SK-N-SH (cell line): ENCODE results near the gene GPAT3. TPM values are rescaled to one million over a fixed set of nuclear protein-coding genes. Genes with fewer than 3 reads are reported as not detected.

Experiments used
- CTCF ChIA-PET: fragments of 300-600, 350-600 bp; formaldehyde crosslinking; extraction: SDS; loops from one replicate; lab custom pipeline; 2021; lab: Yijun Ruan, JAX
- POLR2A ChIA-PET: fragments of 350-600 bp; sonication (Branson Sonifier 250); formaldehyde crosslinking; extraction: SDS; loops from one replicate; lab custom pipeline; 2020; ENCODE audit warnings: antibody characterized with exemption, inconsistent platforms; lab: Yijun Ruan, JAX
- DNase-seq: peaks from one replicate; pipeline ENCODE4 v3.0.0; 2012
- H2AFZ ChIP-seq: fragments of 200-600 bp; sonication (generic); 2 replicates; pipeline ENCODE4 v1.8.1; 2016; ENCODE audit warnings: antibody characterized with exemption, mild to moderate bottlenecking, low read depth
- H3F3A ChIP-seq: fragments of 200-600 bp; sonication (generic); replicated peaks from 2 replicates; pipeline ENCODE3; 2016; ENCODE audit warnings: antibody characterized with exemption, mild to moderate bottlenecking; ENCODE audit not compliant: insufficient read depth
- H3K27ac ChIP-seq, 2 experiments: fragments of 200-500 bp in 1 of 2; fragments of 200-600 bp in 1 of 2; sonication (Bioruptor generic) in 1 of 2; sonication (generic), shearing (Covaris generic) in 1 of 2; 2 replicates each; pipeline versions ENCODE4 v1.5.1 to v1.6.1; 2014 to 2016; ENCODE audit warnings: low read depth in 2 of 2, inconsistent platforms in 1 of 2, low read length in 1 of 2, mild to moderate bottlenecking in 1 of 2, mixed read lengths in 1 of 2
- H3K27me3 ChIP-seq: fragments of 200-600 bp; sonication (generic), shearing (Covaris generic); 2 replicates; pipeline ENCODE4 v1.6.1; 2016; ENCODE audit warnings: mixed run types; ENCODE audit not compliant: insufficient read depth
- H3K36me3 ChIP-seq, 2 experiments: fragments of 200-500 bp in 1 of 2; fragments of 200-600 bp in 1 of 2; sonication (Bioruptor generic) in 1 of 2; sonication (generic) in 1 of 2; replicated peaks in 1 of 2; 2 replicates each; pipeline versions ENCODE3 to v1.5.1; 2014 to 2016; ENCODE audit warnings: low read length in 1 of 2, mild to moderate bottlenecking in 1 of 2; ENCODE audit not compliant: insufficient read depth in 2 of 2, control insufficient read depth in 1 of 2
- H3K4me1 ChIP-seq, 2 experiments: fragments of 200-500 bp in 1 of 2; fragments of 200-600 bp in 1 of 2; sonication (Bioruptor generic) in 1 of 2; sonication (generic), shearing (Covaris generic) in 1 of 2; 2 replicates each; pipeline versions ENCODE4 v1.5.1 to v1.6.1; 2014 to 2016; ENCODE audit warnings: low read depth in 1 of 2, low read length in 1 of 2, mixed run types in 1 of 2; ENCODE audit not compliant: insufficient read depth in 2 of 2, control insufficient read depth in 1 of 2
- H3K4me2 ChIP-seq: fragments of 200-600 bp; sonication (generic), shearing (Covaris generic); 2 replicates; pipeline ENCODE4 v1.6.1; 2017; ENCODE audit warnings: mixed run types
- H3K4me3 ChIP-seq, 2 experiments: fragments of 200-500 bp in 1 of 2; fragments of 200-600 bp in 1 of 2; sonication (Bioruptor generic) in 1 of 2; sonication (generic), shearing (Covaris generic) in 1 of 2; 2 replicates each; pipeline versions ENCODE4 v1.5.1 to v1.8.1; 2014 to 2016; ENCODE audit warnings: low read depth in 2 of 2, inconsistent platforms in 1 of 2, low read length in 1 of 2, mild to moderate bottlenecking in 1 of 2, mixed read lengths in 1 of 2, moderate library complexity in 1 of 2
- H3K79me2 ChIP-seq: fragments of 200-600 bp; sonication (generic); 2 replicates; pipeline ENCODE4 v1.8.1; 2017; ENCODE audit warnings: mild to moderate bottlenecking; ENCODE audit not compliant: insufficient read depth
- H3K9ac ChIP-seq: fragments of 200-600 bp; sonication (generic); 2 replicates; pipeline ENCODE4 v1.6.1; 2017; ENCODE audit warnings: mixed run types
- H3K9me2 ChIP-seq: fragments of 200-600 bp; sonication (generic); 2 replicates; pipeline ENCODE4 v1.6.1; 2017; ENCODE audit warnings: mixed run types
- H3K9me3 ChIP-seq: fragments of 200-600 bp; sonication (generic); 2 replicates; pipeline ENCODE4 v1.6.1; 2017; ENCODE audit warnings: mixed run types, mild to moderate bottlenecking, moderate library complexity
- H4K20me1 ChIP-seq: fragments of 200-600 bp; sonication (generic); 2 replicates; pipeline ENCODE4 v1.6.1; 2017; ENCODE audit warnings: mild to moderate bottlenecking, mixed run types; ENCODE audit not compliant: insufficient read depth
- CTCF ChIP-seq: fragments of 200-600 bp; sonication (generic); IDR thresholded peaks from 2 replicates; pipeline ENCODE4 v1.6.1; 2017; ENCODE audit warnings: antibody characterized with exemption, mild to moderate bottlenecking, moderate library complexity
- RAD21 ChIP-seq: IDR thresholded peaks from 2 replicates; pipeline ENCODE4 v1.6.1; 2012; ENCODE audit warnings: mild to moderate bottlenecking, low read length
- REST ChIP-seq: IDR thresholded peaks from 2 replicates; pipeline ENCODE4 v1.6.1; 2012; ENCODE audit warnings: mild to moderate bottlenecking, low read depth, low read length, moderate library complexity
- RXRA ChIP-seq: IDR thresholded peaks from 2 replicates; pipeline ENCODE4 v1.4.0; 2012; ENCODE audit warnings: low read depth, mild to moderate bottlenecking, borderline replicate concordance
- SMC3 ChIP-seq: IDR thresholded peaks from 2 replicates; pipeline ENCODE4 v1.6.1; 2012; ENCODE audit warnings: low read depth, low read length, improper control_type of control experiment
- TCF12 ChIP-seq: IDR thresholded peaks from 2 replicates; pipeline ENCODE4 v1.4.0; 2012
- TEAD4 ChIP-seq: IDR thresholded peaks from 2 replicates; pipeline ENCODE4 v1.4.0; 2012; ENCODE audit warnings: mild to moderate bottlenecking, borderline replicate concordance; ENCODE audit not compliant: insufficient read depth
- USF2 ChIP-seq: fragments of 150-350 bp; IDR thresholded peaks from 2 replicates; pipeline ENCODE4 v1.6.1; 2017; ENCODE audit warnings: antibody characterized with exemption, low read length, low read depth, borderline replicate concordance
- YY1 ChIP-seq: IDR thresholded peaks from 2 replicates; pipeline ENCODE4 v1.4.0; 2012; ENCODE audit warnings: low read depth, mild to moderate bottlenecking
- WGBS: methylation state at CpG from one replicate; pipeline ENCODE4 v1.1.6; 2017; ENCODE audit warnings: low lambda C conversion rate; 5-methylcytosine and 5-hydroxymethylcytosine counted together
- polyA plus RNA-seq, 3 experiments: library from polyadenylated mRNA; depleted of rRNA; stranded (reverse); fragments of >200 nt; gene quantifications; 2 replicates each; pipeline ENCODE4 v1.2.3, GENCODE V29; 2012
- TF ChIP-seq, protein P1 (sequence below): IDR thresholded peaks from 2 replicates; pipeline ENCODE4; 2012

GPAT3 gene
- polyA plus RNA-seq, 1 of the 3 experiments (the other 2 are of a cell fraction), result 0.02 TPM

DNA sequence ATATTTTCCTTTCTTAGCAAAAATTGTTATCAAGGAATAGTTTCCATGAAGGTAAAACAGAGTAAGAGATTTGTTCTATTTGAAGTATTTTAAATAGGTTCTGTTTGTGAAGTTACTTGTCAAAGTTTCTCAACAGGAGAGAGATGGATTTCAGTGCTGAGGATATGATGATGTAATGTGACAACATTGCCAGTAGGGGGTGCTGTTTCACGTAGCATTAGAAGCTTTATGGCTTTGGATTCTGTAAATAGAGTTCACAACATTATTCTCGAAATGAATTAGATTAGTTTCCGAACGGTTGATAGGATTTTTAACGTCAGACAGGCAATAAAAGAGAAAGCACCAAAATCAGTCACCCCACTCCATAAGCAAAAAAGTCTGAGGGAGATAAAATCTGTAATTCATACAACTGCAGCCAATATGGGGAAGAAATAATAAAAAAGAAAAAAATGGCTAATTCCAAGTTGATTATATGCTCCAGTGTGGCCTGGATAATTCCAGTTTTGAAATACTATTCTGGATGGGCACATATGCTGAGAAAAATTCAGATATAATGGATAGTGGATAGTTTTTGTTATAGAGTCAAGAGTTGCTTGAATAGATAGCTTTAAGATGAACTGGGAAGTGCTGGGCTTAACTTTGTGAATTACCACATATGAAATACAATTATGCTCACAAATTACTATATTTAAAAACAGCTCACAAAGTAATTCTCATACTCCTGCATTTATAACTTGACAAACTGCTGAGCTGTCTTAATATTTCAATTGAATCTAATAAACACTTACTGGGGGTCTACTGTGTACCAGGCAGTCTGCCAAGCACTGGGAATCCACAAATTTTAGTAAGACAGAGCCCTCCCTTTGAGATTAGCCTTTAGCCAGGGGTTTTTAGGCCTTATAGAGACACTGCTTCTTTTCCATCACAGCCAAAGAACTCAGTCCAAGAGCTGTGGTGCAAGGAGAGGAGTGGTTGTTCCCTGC lies 109.1 kb downstream of the GPAT3 start:
- peak; percentile 41 for DNase-seq
- no peaks in the 10 kb centered on the region for H3K9me2 ChIP-seq
- TF ChIP-seq YY1, result no peak
- no peak for TF ChIP-seq REST
- peak; percentile 81 for TF ChIP-seq RAD21
- TF ChIP-seq TEAD4, result no peak
- no peak for TF ChIP-seq RXRA
- no peak for TF ChIP-seq USF2
- TF ChIP-seq, protein P1, sequence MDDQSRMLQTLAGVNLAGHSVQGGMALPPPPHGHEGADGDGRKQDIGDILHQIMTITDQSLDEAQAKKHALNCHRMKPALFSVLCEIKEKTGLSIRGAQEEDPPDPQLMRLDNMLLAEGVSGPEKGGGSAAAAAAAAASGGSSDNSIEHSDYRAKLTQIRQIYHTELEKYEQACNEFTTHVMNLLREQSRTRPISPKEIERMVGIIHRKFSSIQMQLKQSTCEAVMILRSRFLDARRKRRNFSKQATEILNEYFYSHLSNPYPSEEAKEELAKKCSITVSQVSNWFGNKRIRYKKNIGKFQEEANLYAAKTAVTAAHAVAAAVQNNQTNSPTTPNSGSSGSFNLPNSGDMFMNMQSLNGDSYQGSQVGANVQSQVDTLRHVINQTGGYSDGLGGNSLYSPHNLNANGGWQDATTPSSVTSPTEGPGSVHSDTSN, result no peak
- no peak for TF ChIP-seq TCF12
- peak; percentile 58 for TF ChIP-seq SMC3
- TF ChIP-seq CTCF, result peak; percentile 94
- ChIA-PET POLR2A (no interaction called here), CTCF (interaction anchor here (0.5 to 2.9 kb wide), 46 partner anchors 9 to 1326 kb away, joined by 3 to 30 read pairs (median 4); no protein-coding TSS in a partner anchor)
- H3K4me2 ChIP-seq, result no peak overlapping the region
- H2AFZ ChIP-seq, result no peak overlapping the region
- WGBS, result 1% methylated on average over 5 of the region's 5 CpGs
- no peaks in the 10 kb centered on the region for H3K9me3 ChIP-seq
- H3K79me2 ChIP-seq, result no peaks in the 10 kb centered on the region
- no peak overlapping the region; a peak in 1 of 4 replicates for H3K4me3 ChIP-seq
- H3F3A ChIP-seq, result no peaks in the 10 kb centered on the region
- H3K27me3 ChIP-seq, result peaks cover 33% of the 10 kb centered on the region
- no peak overlapping the region for H3K27ac ChIP-seq
- no peaks in the 10 kb centered on the region for H4K20me1 ChIP-seq
- H3K4me1 ChIP-seq, result peaks cover 0 to 6% of the 10 kb centered on the region in 2 experiments; a peak in 1 of 4 replicates
- no peaks in the 10 kb centered on the region for H3K36me3 ChIP-seq
- no peak overlapping the region for H3K9ac ChIP-seq
